Retinal pigment epithelial cell (primary cell): ENCODE results near the gene OCA2.
A peak's percentile ranks its signal among the peaks of the same experiment; 100 is the strongest.

Experiments
- DNase-seq: peaks from one replicate; pipeline ENCODE4 v3.0.0-alpha.2; 2010; ENCODE audit warnings: low read depth
- H3K4me3 ChIP-seq: 2 replicates; pipeline ENCODE4 v1.5.1; 2011; ENCODE audit warnings: mild to moderate bottlenecking, low read length, control low read depth, moderate library complexity
- CTCF ChIP-seq: conservative IDR thresholded peaks from 2 replicates; pipeline ENCODE4 v1.5.1; 2011; ENCODE audit warnings: low read depth, low read length, control low read depth, inconsistent platforms

OCA2 gene

GRCh38 chr15:28101983-28102441 is 2.9 kb upstream of the OCA2 start:
- H3K4me3 ChIP-seq, result no peak overlapping the region
- DNase-seq, result no peak
- no peak for TF ChIP-seq CTCF

GRCh38 chr15:28101201-28101600 is 2.1 kb upstream of the OCA2 start:
- no peak for DNase-seq
- TF ChIP-seq CTCF, result no peak
- H3K4me3 ChIP-seq, result no peak overlapping the region

- no peak overlapping the region for H3K4me3 ChIP-seq
- DNase-seq, result no peak
- no peak for TF ChIP-seq CTCF
Measured at GRCh38 chr15:28100516-28101195, 1.5 kb upstream of the OCA2 start.

GRCh38 chr15:28099555-28100140 is 533 bp upstream of the OCA2 start:
- TF ChIP-seq CTCF, result no peak
- DNase-seq, result no peak
- H3K4me3 ChIP-seq, result peak overlapping the region; percentile 39

GRCh38 chr15:28098360-28098765 is 752 bp downstream of the OCA2 start:
- DNase-seq, result no peak
- no peak for TF ChIP-seq CTCF
- peak overlapping the region; percentile 40 for H3K4me3 ChIP-seq

GRCh38 chr15:28097656-28098359 is 1.3 kb downstream of the OCA2 start:
- DNase-seq, result no peak
- H3K4me3 ChIP-seq, result no peak overlapping the region
- no peak for TF ChIP-seq CTCF
